PFSK-1 (cell line): ENCODE measurements around the gene JAG2.

Experiments used
- FOXP2 ChIP-seq: optimal IDR thresholded peaks from 2 replicates; pipeline ENCODE3; 2011; ENCODE audit warnings: borderline replicate concordance, control low read depth, inconsistent platforms; ENCODE audit not compliant: insufficient read depth; ENCODE audit errors: extremely low read length, extremely low read depth
- POLR2AphosphoS5 ChIP-seq: IDR thresholded peaks from 2 replicates; pipeline ENCODE4 v1.6.1; 2012; ENCODE audit warnings: low read depth, mild to moderate bottlenecking, control low read depth, low read length, moderate library complexity
- REST ChIP-seq, 2 experiments: IDR thresholded peaks; 2 replicates each; pipeline versions ENCODE4 v1.6.1 to v1.8.0; 2011 to 2012; ENCODE audit warnings: low read depth in 2 of 2, low read length in 2 of 2, control low read depth in 1 of 2, inconsistent platforms in 1 of 2, mild to moderate bottlenecking in 1 of 2, moderate library complexity in 1 of 2; ENCODE audit not compliant: insufficient read depth in 1 of 2
- SIN3A ChIP-seq: IDR thresholded peaks from 2 replicates; pipeline ENCODE4 v1.6.1; 2012; ENCODE audit warnings: mild to moderate bottlenecking, low read length, moderate library complexity, borderline replicate concordance; ENCODE audit not compliant: insufficient read depth
- TAF1 ChIP-seq: IDR thresholded peaks from 2 replicates; pipeline ENCODE4 v1.6.1; 2012; ENCODE audit warnings: low read length, control low read depth, borderline replicate concordance; ENCODE audit not compliant: insufficient read depth

GRCh38 chr14:105098316-105098715 lies 70.3 kb downstream of the JAG2 start:
- TF ChIP-seq REST (IDR thresholded peaks at IDR 0.05; ENCODE audit: insufficient read depth in 1 of 2, low read depth in 2 of 2, low read length in 2 of 2) (no peak), POLR2AphosphoS5 (no peak), TAF1 (no peak), SIN3A (no peak), FOXP2 (no peak)
